ENCODE results near the gene IBA57.

IBA57 gene

GRCh38 chr1:228145463-228146416 is 19.9 kb upstream of the IBA57 start:
- DNase-seq: no peak

- DNase-seq: no peak
These were observed 19.0 kb upstream of the IBA57 start for GRCh38 chr1:228146417-228147150.

- DNase-seq: no peak
These were observed 18.4 kb upstream of the IBA57 start for GRCh38 chr1:228147151-228147693.

- DNase-seq: no peak
These were observed 17.8 kb upstream of the IBA57 start for GRCh38 chr1:228147768-228148167.

- no peak for DNase-seq
These were observed 17.3 kb upstream of the IBA57 start for GRCh38 chr1:228148196-228148861.

- DNase-seq: no peak
These were observed 16.6 kb upstream of the IBA57 start for GRCh38 chr1:228148935-228149405.

- DNase-seq: no peak
These were observed 16.0 kb upstream of the IBA57 start, which contains the start of gene GJC2 for GRCh38 chr1:228149406-228150119. TSS of gene GJC2 (plus strand) at chr1:228149930. CDS start at chr1:228157759, 7,829 bp downstream.

- DNase-seq: no peak
These were observed 15.5 kb upstream of the IBA57 start for GRCh38 chr1:228150120-228150460.

- no peak for DNase-seq
These were observed 15.0 kb upstream of the IBA57 start for GRCh38 chr1:228150461-228151179.

- DNase-seq: no peak
These were observed 14.3 kb upstream of the IBA57 start for GRCh38 chr1:228151180-228151925.

- no peak for DNase-seq
These were observed 13.3 kb upstream of the IBA57 start for GRCh38 chr1:228152097-228152917.

- no peak for DNase-seq
These were observed 12.7 kb upstream of the IBA57 start for GRCh38 chr1:228152918-228153258.

- no peak for DNase-seq
These were observed 11.5 kb upstream of the IBA57 start for GRCh38 chr1:228154021-228154669.

- no peak for DNase-seq
These were observed 10.7 kb upstream of the IBA57 start for GRCh38 chr1:228154670-228155571.

- DNase-seq: no peak
These were observed 9.7 kb upstream of the IBA57 start for GRCh38 chr1:228155596-228156514.

GRCh38 chr1:228156515-228156881 is 9.1 kb upstream of the IBA57 start:
- DNase-seq: no peak

Measured in activated CD4-positive, alpha-beta T cell treated with anti-CD3 and anti-CD28 coated beads, Interleukin-2, amount 50 U/mL, for 1 hour (primary cell).